ENCODE data around the gene CD70.

DNA sequence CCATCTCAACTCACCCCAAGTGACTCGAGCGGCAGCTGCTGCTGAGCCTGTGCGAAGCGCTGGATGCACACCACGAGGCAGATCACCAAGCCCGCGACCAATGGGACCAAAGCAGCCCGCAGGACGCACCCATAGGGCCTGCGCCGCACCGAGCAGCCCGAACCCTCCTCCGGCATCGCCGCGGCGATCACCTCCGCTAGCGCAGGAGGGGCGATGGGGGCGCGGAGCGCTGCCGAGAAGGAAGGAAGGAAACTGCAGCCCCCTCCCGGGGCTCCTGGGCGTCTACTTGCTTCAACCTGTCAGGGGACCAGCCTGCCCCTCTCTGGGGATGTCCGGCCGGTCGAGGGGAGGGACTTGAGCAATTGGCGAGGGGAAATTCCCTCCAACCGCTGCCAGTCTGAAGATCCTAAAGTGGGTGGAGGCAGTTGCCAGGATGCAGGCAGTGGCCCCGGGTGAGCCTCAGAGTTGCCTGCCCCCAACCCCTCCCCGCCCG lies at the start of gene CD70:
- TF ChIP-seq, protein P1, sequence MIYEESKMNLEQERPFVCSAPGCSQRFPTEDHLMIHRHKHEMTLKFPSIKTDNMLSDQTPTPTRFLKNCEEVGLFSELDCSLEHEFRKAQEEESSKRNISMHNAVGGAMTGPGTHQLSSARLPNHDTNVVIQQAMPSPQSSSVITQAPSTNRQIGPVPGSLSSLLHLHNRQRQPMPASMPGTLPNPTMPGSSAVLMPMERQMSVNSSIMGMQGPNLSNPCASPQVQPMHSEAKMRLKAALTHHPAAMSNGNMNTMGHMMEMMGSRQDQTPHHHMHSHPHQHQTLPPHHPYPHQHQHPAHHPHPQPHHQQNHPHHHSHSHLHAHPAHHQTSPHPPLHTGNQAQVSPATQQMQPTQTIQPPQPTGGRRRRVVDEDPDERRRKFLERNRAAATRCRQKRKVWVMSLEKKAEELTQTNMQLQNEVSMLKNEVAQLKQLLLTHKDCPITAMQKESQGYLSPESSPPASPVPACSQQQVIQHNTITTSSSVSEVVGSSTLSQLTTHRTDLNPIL (CRISPR knock-in tag; IDR thresholded peaks at IDR 0.05; ENCODE audit: low read depth): no peak
- TF ChIP-seq SNAI2 (CRISPR knock-in tag; IDR thresholded peaks at IDR 0.05) (no peak), ARNTL (CRISPR knock-in tag; IDR thresholded peaks at IDR 0.05; ENCODE audit: borderline replicate concordance, low read depth) (no peak), ZC3H10 (CRISPR knock-in tag; IDR thresholded peaks at IDR 0.05) (no peak), ZFP30 (CRISPR knock-in tag; IDR thresholded peaks at IDR 0.05) (no peak), PPARA (CRISPR knock-in tag; IDR thresholded peaks at IDR 0.05; ENCODE audit: borderline replicate concordance) (no peak), OSR1 (CRISPR knock-in tag; IDR thresholded peaks at IDR 0.05) (no peak)
- TF ChIP-seq, protein P2, sequence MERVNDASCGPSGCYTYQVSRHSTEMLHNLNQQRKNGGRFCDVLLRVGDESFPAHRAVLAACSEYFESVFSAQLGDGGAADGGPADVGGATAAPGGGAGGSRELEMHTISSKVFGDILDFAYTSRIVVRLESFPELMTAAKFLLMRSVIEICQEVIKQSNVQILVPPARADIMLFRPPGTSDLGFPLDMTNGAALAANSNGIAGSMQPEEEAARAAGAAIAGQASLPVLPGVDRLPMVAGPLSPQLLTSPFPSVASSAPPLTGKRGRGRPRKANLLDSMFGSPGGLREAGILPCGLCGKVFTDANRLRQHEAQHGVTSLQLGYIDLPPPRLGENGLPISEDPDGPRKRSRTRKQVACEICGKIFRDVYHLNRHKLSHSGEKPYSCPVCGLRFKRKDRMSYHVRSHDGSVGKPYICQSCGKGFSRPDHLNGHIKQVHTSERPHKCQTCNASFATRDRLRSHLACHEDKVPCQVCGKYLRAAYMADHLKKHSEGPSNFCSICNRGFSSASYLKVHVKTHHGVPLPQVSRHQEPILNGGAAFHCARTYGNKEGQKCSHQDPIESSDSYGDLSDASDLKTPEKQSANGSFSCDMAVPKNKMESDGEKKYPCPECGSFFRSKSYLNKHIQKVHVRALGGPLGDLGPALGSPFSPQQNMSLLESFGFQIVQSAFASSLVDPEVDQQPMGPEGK (CRISPR knock-in tag; IDR thresholded peaks at IDR 0.05; ENCODE audit: borderline replicate concordance): no peak

Measured in SK-N-SH treated with all-trans-retinoic acid at 6 μM for 48 hours (cell line).